Brain microvascular endothelial cell (primary cell): Measurements from ENCODE around the gene PAIP2.
"Not testable (repeated sequence)": the region's sequence is repeated elsewhere in the genome, so short reads cannot be mapped to it uniquely, and the experiment has no call there.

ENCODE experiments used
- DNase-seq: peaks from one replicate; pipeline ENCODE4 v3.0.0-alpha.2; 2020
- H3K27ac ChIP-seq: fragments of 250-450 bp; sonication (Bioruptor Pico); 2 replicates; pipeline ENCODE4 v1.5.1; 2020; ENCODE audit warnings: mild to moderate bottlenecking, moderate library complexity
- H3K27me3 ChIP-seq: fragments of 250-450 bp; sonication (Bioruptor Pico); replicated peaks from 2 replicates; pipeline ENCODE4 v1.5.1; 2020; ENCODE audit warnings: mild to moderate bottlenecking
- H3K36me3 ChIP-seq: fragments of 250-450 bp; sonication (Bioruptor Pico); replicated peaks from 2 replicates; pipeline ENCODE4 v1.5.1; 2020; ENCODE audit warnings: mild to moderate bottlenecking
- H3K4me3 ChIP-seq: 2 replicates; pipeline ENCODE4 v1.5.1; 2011; ENCODE audit warnings: low read depth, mild to moderate bottlenecking, control low read depth, low read length, moderate library complexity
- CTCF ChIP-seq: IDR thresholded peaks from 2 replicates; pipeline ENCODE4 v1.5.1; 2011; ENCODE audit warnings: low read depth, mild to moderate bottlenecking, moderate library complexity, low read length, control low read depth, inconsistent platforms; ENCODE audit errors: missing control alignments
- in situ Hi-C: cut with HindIII; loops from 2 replicates; pipeline ENCODE4 v1.10.0; 2017; ENCODE audit warnings: low sequenced_read_pairs, low pct_ligation_motif_present

The PAIP2 gene

GRCh38 chr5:139385061-139386049 is 43.7 kb downstream of the PAIP2 start:
- Histone ChIP-seq H3K27ac (no peak overlapping the region), H3K27me3 (no peaks in the 10 kb centered on the region), H3K4me3 (no peak overlapping the region), H3K36me3 (no peaks in the 10 kb centered on the region)
- peak; percentile 8 for TF ChIP-seq CTCF
- in situ Hi-C loops: no loop called here
- DNase-seq: no peak

GRCh38 chr5:139386050-139386438 is 44.4 kb downstream of the PAIP2 start:
- no peak for TF ChIP-seq CTCF
- Histone ChIP-seq H3K27ac (no peak overlapping the region), H3K27me3 (no peaks in the 10 kb centered on the region), H3K4me3 (no peak overlapping the region), H3K36me3 (no peaks in the 10 kb centered on the region)
- in situ Hi-C loops: no loop called here
- no peak for DNase-seq

- in situ Hi-C loops, H3K27ac ChIP-seq, H3K4me3 ChIP-seq, H3K27me3 ChIP-seq, DNase-seq, H3K36me3 ChIP-seq: not testable (repeated sequence)
Measured at GRCh38 chr5:139386956-139387355, 45.3 kb downstream of the PAIP2 start.

- DNase-seq: no peak
- no peak overlapping the region for H3K4me3 ChIP-seq
- no peaks in the 10 kb centered on the region for H3K27me3 ChIP-seq
- no peak for TF ChIP-seq CTCF
- H3K36me3 ChIP-seq: no peaks in the 10 kb centered on the region
- H3K27ac ChIP-seq: no peak overlapping the region
- in situ Hi-C loops: no loop called here
Measured at GRCh38 chr5:139387611-139388197, 46.0 kb downstream of the PAIP2 start.

GRCh38 chr5:139388198-139388821 is 46.7 kb downstream of the PAIP2 start:
- DNase-seq: no peak
- TF ChIP-seq CTCF: no peak
- in situ Hi-C loops: no loop called here
- H3K27ac ChIP-seq: no peak overlapping the region
- no peaks in the 10 kb centered on the region for H3K27me3 ChIP-seq
- H3K36me3 ChIP-seq: no peaks in the 10 kb centered on the region
- no peak overlapping the region for H3K4me3 ChIP-seq
